H1 (cell line): ENCODE data around the gene DAPK2. TPM values are rescaled to one million over a fixed set of nuclear protein-coding genes. Genes with fewer than 3 reads are reported as not detected.

Experiments
- CTCF ChIA-PET: fragments of 300-600 bp; sonication (Branson Sonifier 250); formaldehyde crosslinking; loops from one replicate; lab custom pipeline; 2021; ENCODE audit not compliant: partially characterized antibody; lab: Charles Lee
- POLR2A ChIA-PET: fragments of 300-600 bp; sonication (Branson Sonifier 250); formaldehyde crosslinking; loops from one replicate; lab custom pipeline; 2021; ENCODE audit warnings: inconsistent platforms; ENCODE audit not compliant: partially characterized antibody; lab: Charles Lee
- DNase-seq, 2 experiments: peaks; one replicate each; pipeline versions ENCODE4 v3.0.0 to v3.0.0-alpha.2; 2010 to 2022; ENCODE audit warnings: low spot score in 2 of 2, low read depth in 1 of 2, mixed read lengths in 1 of 2
- FAIRE-seq: peaks from 2 replicates; lab custom pipeline; 2011; peaks lifted over from hg19 to GRCh38; lab: Jason Lieb, UNC
- H2AFZ ChIP-seq: 2 replicates; pipeline ENCODE4 v1.8.1; 2012; ENCODE audit warnings: low read length, inconsistent platforms
- H2AK5ac ChIP-seq: 2 replicates; pipeline ENCODE4 v1.6.1; 2013; ENCODE audit warnings: low read depth, low read length
- H2BK120ac ChIP-seq: replicated peaks from 2 replicates; pipeline ENCODE3; 2013; ENCODE audit warnings: low read depth, low read length, inconsistent platforms
- H2BK12ac ChIP-seq: 2 replicates; pipeline ENCODE4 v1.6.1; 2013; ENCODE audit warnings: low read depth, low read length
- H2BK15ac ChIP-seq: 2 replicates; pipeline ENCODE4 v1.6.1; 2013; ENCODE audit warnings: low read length
- H2BK20ac ChIP-seq: 2 replicates; pipeline ENCODE4 v1.6.1; 2013; ENCODE audit warnings: low read length
- H2BK5ac ChIP-seq: 2 replicates; pipeline ENCODE4 v1.6.1; 2013; ENCODE audit warnings: low read depth, low read length
- H3K14ac ChIP-seq: 2 replicates; pipeline ENCODE4 v1.6.1; 2013; ENCODE audit warnings: inconsistent platforms; ENCODE audit not compliant: insufficient read length
- H3K18ac ChIP-seq: 2 replicates; pipeline ENCODE4 v1.6.1; 2013; ENCODE audit warnings: low read length; ENCODE audit errors: extremely low read depth
- H3K23ac ChIP-seq: 2 replicates; pipeline ENCODE4 v1.6.1; 2013; ENCODE audit warnings: inconsistent platforms; ENCODE audit not compliant: insufficient read length
- H3K23me2 ChIP-seq: 2 replicates; pipeline ENCODE4 v1.6.1; 2013; ENCODE audit warnings: low read depth, low read length
- H3K27ac ChIP-seq: 2 replicates; pipeline ENCODE4 v1.6.1; 2011; ENCODE audit warnings: low read depth, low read length, inconsistent platforms
- H3K27me3 ChIP-seq, 4 experiments: replicated peaks in 1 of 4; 1 replicate in 1 of 4; 2 replicates in 3 of 4; pipeline versions ENCODE4 v1.6.1 to v1.8.1; 2011 to 2013; ENCODE audit warnings: low read length in 3 of 4, mild to moderate bottlenecking in 3 of 4, inconsistent platforms in 2 of 4, mixed read lengths in 2 of 4, moderate library complexity in 1 of 4; ENCODE audit not compliant: control insufficient read depth in 3 of 4, insufficient read depth in 3 of 4; ENCODE audit errors: extremely low read depth in 1 of 4
- H3K36me3 ChIP-seq, 4 experiments: 2 replicates each; pipeline versions ENCODE4 v1.6.1 to v1.8.1; 2011 to 2013; ENCODE audit warnings: mild to moderate bottlenecking in 4 of 4, low read length in 3 of 4, moderate library complexity in 2 of 4, control low read depth in 1 of 4, inconsistent platforms in 1 of 4; ENCODE audit not compliant: insufficient read depth in 4 of 4, control insufficient read depth in 2 of 4
- H3K4ac ChIP-seq: replicated peaks from 2 replicates; pipeline ENCODE3; 2013; ENCODE audit warnings: low read length, low read depth, mixed read lengths, inconsistent platforms; ENCODE audit not compliant: insufficient read length
- H3K4me1 ChIP-seq, 4 experiments: replicated peaks in 1 of 4; 1 replicate in 1 of 4; 2 replicates in 3 of 4; pipeline versions ENCODE4 v1.6.1 to v1.8.1; 2011 to 2013; ENCODE audit warnings: low read length in 3 of 4, inconsistent platforms in 2 of 4, mixed read lengths in 1 of 4; ENCODE audit not compliant: insufficient read depth in 4 of 4, control insufficient read depth in 3 of 4
- H3K4me2 ChIP-seq, 2 experiments: 2 replicates each; pipeline versions ENCODE4 v1.6.1 to v1.8.1; 2011 to 2013; ENCODE audit warnings: low read depth in 2 of 2, low read length in 2 of 2, control low read depth in 1 of 2, inconsistent platforms in 1 of 2, mild to moderate bottlenecking in 1 of 2; ENCODE audit not compliant: insufficient read depth in 1 of 2
- H3K4me3 ChIP-seq, 4 experiments: fragments of 200-600, 300-600 bp in 1 of 4; sonication (generic), shearing (Covaris generic), sonication (Bioruptor Twin) in 1 of 4; 2 replicates each; pipeline versions ENCODE4 v1.5.1 to v1.8.1; 2011 to 2016; ENCODE audit warnings: low read length in 4 of 4, low read depth in 3 of 4, control low read depth in 2 of 4, inconsistent platforms in 2 of 4, mild to moderate bottlenecking in 2 of 4, mixed read lengths in 1 of 4, moderate library complexity in 1 of 4; ENCODE audit not compliant: insufficient read depth in 2 of 4; ENCODE audit errors: extremely low read depth in 1 of 4
- H3K56ac ChIP-seq: replicated peaks from 2 replicates; pipeline ENCODE3; 2013; ENCODE audit warnings: low read depth, mild to moderate bottlenecking, mixed read lengths, low read length, inconsistent platforms; ENCODE audit not compliant: insufficient read length
- H3K79me1 ChIP-seq: 2 replicates; pipeline ENCODE4 v1.6.1; 2013; ENCODE audit warnings: low read depth, low read length, control low read depth
- H3K79me2 ChIP-seq, 2 experiments: 2 replicates each; pipeline versions ENCODE4 v1.6.1 to v1.8.1; 2012 to 2013; ENCODE audit warnings: low read length in 2 of 2, mild to moderate bottlenecking in 2 of 2, inconsistent platforms in 1 of 2; ENCODE audit not compliant: insufficient read depth in 2 of 2, control insufficient read depth in 1 of 2
- H3K9ac ChIP-seq, 4 experiments: replicated peaks in 1 of 4; 1 replicate in 1 of 4; 2 replicates in 3 of 4; pipeline versions ENCODE4 v1.6.1 to v1.8.1; 2011 to 2013; ENCODE audit warnings: low read depth in 3 of 4, low read length in 3 of 4, control low read depth in 2 of 4, mild to moderate bottlenecking in 2 of 4, moderate library complexity in 2 of 4, inconsistent platforms in 1 of 4; ENCODE audit errors: extremely low read depth in 1 of 4
- H3K9me3 ChIP-seq, 2 experiments: 2 replicates each; pipeline versions ENCODE4 v1.6.1 to v1.8.1; 2012 to 2013; ENCODE audit warnings: mild to moderate bottlenecking in 2 of 2, moderate library complexity in 2 of 2, control low read depth in 1 of 2, inconsistent platforms in 1 of 2, low read depth in 1 of 2, low read length in 1 of 2, mixed read lengths in 1 of 2; ENCODE audit not compliant: insufficient read depth in 2 of 2
- H4K20me1 ChIP-seq, 2 experiments: replicated peaks in 1 of 2; 2 replicates each; pipeline versions ENCODE3 to v1.8.1; 2011 to 2013; ENCODE audit warnings: inconsistent platforms in 2 of 2, low read length in 2 of 2, mild to moderate bottlenecking in 1 of 2; ENCODE audit not compliant: insufficient read depth in 2 of 2, control insufficient read depth in 1 of 2
- H4K5ac ChIP-seq: 2 replicates; pipeline ENCODE4 v1.6.1; 2013; ENCODE audit warnings: low read length, low read depth, mixed read lengths, inconsistent platforms; ENCODE audit not compliant: insufficient read length
- H4K8ac ChIP-seq: 2 replicates; pipeline ENCODE4 v1.8.0; 2013; ENCODE audit warnings: mild to moderate bottlenecking, moderate library complexity, low read length, inconsistent platforms; ENCODE audit not compliant: insufficient read depth; ENCODE audit errors: extremely low read depth
- H4K91ac ChIP-seq: replicated peaks from 2 replicates; pipeline ENCODE3; 2013; ENCODE audit warnings: low read length, mixed read lengths, inconsistent platforms; ENCODE audit not compliant: insufficient read length
- BRCA1 ChIP-seq: IDR thresholded peaks from 2 replicates; pipeline ENCODE4 v1.6.1; 2012; ENCODE audit warnings: low read depth, low read length, improper control_type of control experiment
- POLR2AphosphoS5 ChIP-seq: IDR thresholded peaks from 2 replicates; pipeline ENCODE4 v1.6.1; 2011; ENCODE audit warnings: low read depth, low read length
- POU5F1 ChIP-seq: IDR thresholded peaks from 2 replicates; pipeline ENCODE4 v1.6.1; 2011; ENCODE audit warnings: low read depth, mild to moderate bottlenecking, low read length, moderate library complexity
- SP4 ChIP-seq: IDR thresholded peaks from 2 replicates; pipeline ENCODE4 v1.6.1; 2012; ENCODE audit warnings: low read length, inconsistent platforms
- ZNF274 ChIP-seq: IDR thresholded peaks from 2 replicates; pipeline ENCODE4 v1.7.0; 2012; ENCODE audit warnings: low read length, borderline replicate concordance; ENCODE audit errors: extremely low read depth
- WGBS, 2 experiments: shearing (Covaris generic) in 1 of 2; methylation state at CpG; one replicate each; pipeline versions ENCODE4 v1.1.6 to v1.1.7; 2013 to 2015; ENCODE audit warnings: low lambda C conversion rate in 2 of 2, mixed read lengths in 2 of 2, inconsistent platforms in 1 of 2, low coverage in 1 of 2, missing lambda C conversion rate in 1 of 2; ENCODE audit not compliant: insufficient replicate concordance in 2 of 2, insufficient coverage in 1 of 2, insufficient read length in 1 of 2; ENCODE audit errors: extremely low coverage in 1 of 2, missing lambda C conversion rate in 1 of 2; 5-methylcytosine and 5-hydroxymethylcytosine counted together
- polyA plus RNA-seq, 7 experiments: library from polyadenylated mRNA; depleted of rRNA in 3 of 7; stranded (reverse) in 5 of 7; unstranded in 2 of 7; fragments of >200 nt in 5 of 7; fragments of 200-250 nt in 2 of 7; gene quantifications; 1 replicate in 5 of 7; 2 replicates in 1 of 7; 4 replicates in 1 of 7; pipeline versions ENCODE4 v1.2.1 to v1.2.3, GENCODE V29; 2011 to 2013; ENCODE audit warnings: missing spikeins in 2 of 7, mixed read lengths in 2 of 7
- total RNA-seq: library from RNA; stranded (reverse); fragmentation: NEBNext Ultra II Directional; extraction: Animal tissue kit (Norgen Biotek cat#: 25700); gene quantifications from 2 replicates; pipeline ENCODE4 v1.2.1, GENCODE V29; 2021

The DAPK2 gene
- total and polyA plus RNA-seq, 2 of the 8 experiments (the other 6 are each of a cell fraction or from before 2014, with no cell fraction given) = 1.8 to 2.9 TPM

- Histone ChIP-seq H3K79me2 (no peaks in the 10 kb centered on the region), H3K18ac (no peak overlapping the region), H4K20me1 (no peaks in the 10 kb centered on the region), H3K27ac (no peak overlapping the region), H4K91ac (no peak overlapping the region), H3K9me3 (no peaks in the 10 kb centered on the region), H3K4me1 (peaks cover 3 to 5% (median 3%) of the 10 kb centered on the region in 4 experiments; a peak in 4 of 7 replicates), H4K8ac (no peak overlapping the region; the same call in 1 of the 2 replicates), H3K27me3 (no peaks in the 10 kb centered on the region), H2AFZ (no peak overlapping the region), H2BK120ac (no peak overlapping the region), H3K23me2 (no peaks in the 10 kb centered on the region), H3K14ac (no peak overlapping the region), H2BK20ac (no peak overlapping the region), H2AK5ac (no peak overlapping the region), H2BK15ac (no peak overlapping the region), H3K36me3 (no peaks in the 10 kb centered on the region), H2BK5ac (no peak overlapping the region), H3K9ac (no peak overlapping the region)
- ChIA-PET POLR2A (no interaction called here), CTCF (interaction anchor here (0.8 to 1.5 kb wide), 4 partner anchors 13 to 24 kb away, joined by 3 to 4 read pairs (median 4); partner anchors contain the start of gene DAPK2)
- 94% methylated on average over 6 of the region's 6 CpGs; no CpG with 5 or more reads in 1 of the 2 experiments for WGBS, 2 experiments
- TF ChIP-seq SP4 = no peak
- no peak for TF ChIP-seq BRCA1
- no peak for TF ChIP-seq POLR2AphosphoS5
- no peak for TF ChIP-seq ZNF274
- TF ChIP-seq POU5F1 = no peak
- TF ChIP-seq, all 59 proteins: peak for 0
- Histone ChIP-seq H3K4me3 (no peak overlapping the region), H3K4ac (no peak overlapping the region), H3K23ac (no peak overlapping the region), H2BK12ac (no peak overlapping the region), H4K5ac (no peak overlapping the region), H3K4me2 (no peak overlapping the region), H3K79me1 (no peaks in the 10 kb centered on the region), H3K56ac (no peak overlapping the region)
- no peak for FAIRE-seq
- no peak for DNase-seq
These were observed 23.7 kb downstream of the DAPK2 start for GRCh38 chr15:64022571-64022970.
